Osteoblast (primary cell): ENCODE results near the gene GOLGA6L25. TPM values are rescaled to one million over a fixed set of nuclear protein-coding genes. Genes with fewer than 3 reads are reported as not detected.
"Not testable (repeated sequence)": the region's sequence is repeated elsewhere in the genome, so short reads cannot be mapped to it uniquely, and the experiment has no call there.

Experiments
- DNase-seq: peaks from one replicate; pipeline ENCODE4 v3.0.0; 2011; ENCODE audit warnings: low spot score, mixed read lengths; ENCODE audit not compliant: insufficient read length; ENCODE audit errors: missing footprints
- H2AFZ ChIP-seq: 2 replicates; pipeline ENCODE4 v1.6.0; 2011; ENCODE audit warnings: mild to moderate bottlenecking, low read length
- H3K27ac ChIP-seq: 2 replicates; pipeline ENCODE4 v1.5.1; 2011; ENCODE audit warnings: mild to moderate bottlenecking, low read depth, low read length, moderate library complexity
- H3K27me3 ChIP-seq: 2 replicates; pipeline ENCODE4 v1.6.0; 2012; ENCODE audit warnings: mild to moderate bottlenecking, control low read depth, inconsistent platforms, low read length, moderate library complexity; ENCODE audit not compliant: insufficient read depth
- H3K36me3 ChIP-seq: 2 replicates; pipeline ENCODE4 v1.5.1; 2011; ENCODE audit warnings: mild to moderate bottlenecking, low read length, control low read depth, moderate library complexity; ENCODE audit not compliant: insufficient read depth
- H3K4me1 ChIP-seq: 2 replicates; pipeline ENCODE4 v1.5.1; 2011; ENCODE audit warnings: mild to moderate bottlenecking, low read length, control low read depth, moderate library complexity; ENCODE audit not compliant: insufficient read depth
- H3K4me2 ChIP-seq: 2 replicates; pipeline ENCODE4 v1.6.0; 2011; ENCODE audit warnings: mild to moderate bottlenecking, low read length; ENCODE audit not compliant: insufficient read depth
- H3K4me3 ChIP-seq: fragments of 200-600 bp; sonication (generic); 3 replicates; pipeline ENCODE4 v1.5.1; 2012; ENCODE audit warnings: mild to moderate bottlenecking, low read length, inconsistent platforms; ENCODE audit not compliant: insufficient read depth
- H3K79me2 ChIP-seq: 2 replicates; pipeline ENCODE4 v1.6.0; 2012; ENCODE audit warnings: mild to moderate bottlenecking, low read length, control low read depth, inconsistent platforms; ENCODE audit not compliant: insufficient read depth
- H3K9me3 ChIP-seq: 2 replicates; pipeline ENCODE4 v1.5.1; 2011; ENCODE audit warnings: low read depth, low read length, control low read depth
- H4K20me1 ChIP-seq: 2 replicates; pipeline ENCODE4 v1.6.0; 2012; ENCODE audit warnings: mild to moderate bottlenecking, low read length, control low read depth; ENCODE audit not compliant: insufficient read depth
- small RNA-seq: library from RNA; depleted of rRNA; stranded (forward); fragments of <200 nt; gene quantifications from one replicate; pipeline ENCODE3, GENCODE V24; 2012
- total RNA-seq: library from RNA; depleted of rRNA; stranded (reverse); fragments of >200 nt; gene quantifications from 2 replicates; pipeline ENCODE4 v1.2.3, GENCODE V29; 2012

Gene GOLGA6L25
- total RNA-seq, 1 donor = not detected

DNA sequence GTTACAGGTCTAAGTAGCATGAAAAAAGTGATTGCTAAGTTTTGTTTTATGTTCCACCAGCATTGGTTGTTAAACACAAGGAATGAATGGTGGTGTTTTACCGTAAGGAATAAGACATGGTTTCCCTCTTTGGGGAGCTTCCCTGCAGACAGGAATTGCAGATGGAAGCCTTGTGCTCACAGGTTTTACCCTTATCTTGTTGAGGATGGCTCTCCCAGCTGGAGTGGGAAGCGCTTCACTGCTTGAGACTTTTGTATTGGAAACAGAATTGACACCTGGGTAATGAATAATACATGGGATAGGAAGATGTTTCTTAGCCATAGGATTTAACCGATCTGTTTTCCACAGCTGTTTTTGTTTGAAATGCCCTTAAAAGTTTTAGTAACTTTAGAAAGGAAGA lies 39.0 kb downstream of the GOLGA6L25 start:
- not testable (repeated sequence) for H3K4me3 ChIP-seq, H3K79me2 ChIP-seq, H3K9me3 ChIP-seq, H3K27me3 ChIP-seq, H3K27ac ChIP-seq, DNase-seq, H3K4me1 ChIP-seq, H3K4me2 ChIP-seq, H2AFZ ChIP-seq, H3K36me3 ChIP-seq, H4K20me1 ChIP-seq

DNA sequence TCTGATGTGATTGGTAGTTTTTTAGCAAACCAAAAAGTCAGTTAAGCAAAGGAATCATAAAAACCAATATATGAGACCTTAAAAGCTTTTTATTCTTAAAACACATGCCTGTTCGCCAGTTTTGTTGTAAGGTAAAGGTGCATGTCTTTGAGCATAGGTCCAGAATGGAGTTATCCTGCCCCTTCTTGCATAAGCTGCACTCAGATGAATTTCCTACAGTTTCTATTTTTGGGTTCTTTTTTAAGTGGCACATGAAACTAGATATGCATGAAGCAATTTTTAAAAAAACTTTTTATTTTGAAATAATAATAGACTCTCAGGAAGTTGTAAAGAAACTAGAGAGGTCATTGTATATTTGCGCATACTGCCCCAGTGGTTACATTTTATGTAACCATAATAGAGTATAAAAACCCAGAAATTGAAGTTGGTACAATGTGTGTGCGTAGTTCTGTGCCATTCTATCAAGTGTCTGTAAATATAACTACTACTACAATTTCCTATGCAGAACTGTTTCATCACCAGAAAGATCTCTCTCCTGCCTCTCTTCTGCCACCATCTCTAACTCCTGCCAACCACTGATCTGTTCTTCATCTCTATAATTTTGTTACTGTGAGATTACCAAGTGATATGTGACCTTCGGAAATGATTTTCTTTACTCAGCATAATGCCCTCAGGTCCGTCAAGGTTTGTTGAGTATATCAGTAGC lies 40.2 kb downstream of the GOLGA6L25 start:
- H3K36me3 ChIP-seq, H3K4me3 ChIP-seq, DNase-seq, H3K79me2 ChIP-seq, H3K4me1 ChIP-seq, H3K4me2 ChIP-seq, H3K27ac ChIP-seq, H4K20me1 ChIP-seq, H3K27me3 ChIP-seq, H3K9me3 ChIP-seq, H2AFZ ChIP-seq: not testable (repeated sequence)

DNA sequence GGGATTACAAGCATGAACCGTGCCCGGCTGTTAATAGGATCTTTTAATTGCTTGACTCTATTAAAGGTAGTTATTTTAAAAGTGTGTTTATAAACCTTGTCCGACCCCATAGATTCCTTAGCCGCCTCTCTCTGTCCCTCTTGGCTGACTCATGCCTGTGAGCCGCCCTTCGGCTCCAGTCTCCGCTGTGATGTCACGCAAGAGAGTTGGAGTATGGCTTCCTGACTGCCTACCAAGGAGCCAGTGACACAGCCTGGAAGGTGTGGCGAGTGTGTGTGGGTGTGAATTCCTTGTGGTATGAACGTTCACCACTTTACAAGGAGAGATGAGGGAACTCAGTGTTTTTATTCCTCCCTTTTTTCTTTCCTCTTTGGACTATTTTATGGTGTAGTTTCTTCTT lies 44.1 kb downstream of the GOLGA6L25 start:
- H3K4me3 ChIP-seq, H3K27ac ChIP-seq, H4K20me1 ChIP-seq, H3K4me1 ChIP-seq, H3K4me2 ChIP-seq, H3K36me3 ChIP-seq, H3K27me3 ChIP-seq, H2AFZ ChIP-seq, H3K79me2 ChIP-seq, H3K9me3 ChIP-seq, DNase-seq: not testable (repeated sequence)

DNA sequence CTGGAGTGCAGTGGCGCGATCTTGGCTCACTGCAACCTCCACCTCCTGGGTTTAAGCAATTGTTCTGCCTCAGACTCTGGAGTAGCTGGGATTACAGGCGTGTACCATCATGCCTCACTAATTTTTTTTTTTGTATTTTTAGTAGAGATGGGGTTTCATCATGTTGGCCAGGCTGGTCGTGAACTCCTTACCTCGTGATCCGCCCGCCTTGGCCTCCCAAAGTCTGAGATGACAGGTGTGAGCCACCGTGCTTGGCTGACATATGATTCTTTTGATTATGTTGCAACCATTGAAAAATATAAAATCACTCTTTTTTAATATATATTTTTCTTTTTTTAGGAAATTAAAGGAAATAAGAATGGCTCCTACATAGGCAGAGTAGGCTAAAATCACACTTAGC lies 44.8 kb downstream of the GOLGA6L25 start:
- H3K4me3 ChIP-seq, DNase-seq, H3K36me3 ChIP-seq, H3K27me3 ChIP-seq, H3K4me2 ChIP-seq, H3K4me1 ChIP-seq, H3K79me2 ChIP-seq, H2AFZ ChIP-seq, H3K9me3 ChIP-seq, H3K27ac ChIP-seq, H4K20me1 ChIP-seq: not testable (repeated sequence)

DNA sequence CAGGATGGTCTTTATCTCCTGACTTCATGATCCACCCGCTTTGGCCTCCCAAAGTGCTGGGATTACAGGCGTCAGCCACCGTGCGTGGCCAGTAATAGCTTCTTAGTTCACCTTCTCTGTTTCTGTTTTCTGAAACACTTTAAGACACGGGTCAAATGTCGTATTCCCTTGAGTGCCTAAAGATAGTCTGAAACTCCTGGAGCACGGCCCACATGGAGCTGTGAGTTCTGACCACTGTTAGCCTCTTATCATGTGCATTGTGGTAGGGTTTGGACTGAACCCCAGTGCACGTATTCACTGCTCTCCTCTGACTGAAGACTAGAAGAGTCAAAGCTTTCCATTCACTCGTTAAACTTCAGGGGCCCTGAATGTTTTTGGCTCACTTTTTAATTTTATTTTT lies 48.8 kb downstream of the GOLGA6L25 start:
- H3K27me3 ChIP-seq, H2AFZ ChIP-seq, H3K4me3 ChIP-seq, H3K36me3 ChIP-seq, H3K79me2 ChIP-seq, DNase-seq, H4K20me1 ChIP-seq, H3K9me3 ChIP-seq, H3K27ac ChIP-seq, H3K4me1 ChIP-seq, H3K4me2 ChIP-seq: not testable (repeated sequence)

Small RNA genes within 50 kb of the gene (small RNA-seq; reads per million reads assigned to genes)
- gene AC138749.2 = not detected
- gene RF00017 = not detected

Other genes with a start within 250 kb of the GOLGA6L25 start
- gene HERC2, start 231.4 kb upstream of the GOLGA6L25 start, total RNA-seq = 50.4 and 53.6 TPM in 2 replicates
- not detected in 2 replicates for gene GOLGA6L24, start 195.5 kb upstream of the GOLGA6L25 start, total RNA-seq
- under 0.01 TPM in 2 replicates for gene GOLGA8F, start 174.9 kb upstream of the GOLGA6L25 start, total RNA-seq
- gene GOLGA8G, start 20.6 kb upstream of the GOLGA6L25 start, total RNA-seq = under 0.01 TPM in 1 of 2 replicates, not detected in the other
- gene GOLGA8M, start 158.9 kb downstream of the GOLGA6L25 start, total RNA-seq = under 0.01 and 0.29 TPM in 2 replicates